ENCODE data around the gene TBC1D32.

- TF ChIP-seq EZH2 (IDR thresholded peaks at IDR 0.05; ENCODE audit: insufficient read depth, poor library complexity, severe bottlenecking) (no peak), EZH2phosphoT487 (IDR thresholded peaks at IDR 0.05; ENCODE audit: insufficient read depth, low read depth) (no peak)
These were observed 97.3 kb downstream of the TBC1D32 start for GRCh38 chr6:121236984-121237383.

All from GM23248 (cell line).